Astrocyte (in vitro differentiated cells and primary cell): ENCODE results near the gene MASP1. TPM values are rescaled to one million over a fixed set of nuclear protein-coding genes. Genes with fewer than 3 reads are reported as not detected.

Experiments
- DNase-seq: peaks from one replicate; pipeline ENCODE4 v3.0.0-alpha.2; 2010; ENCODE audit warnings: low read depth
- FAIRE-seq: peaks from 2 replicates; lab custom pipeline; 2011; peaks lifted over from hg19 to GRCh38; lab: Jason Lieb, UNC
- H2AFZ ChIP-seq: 2 replicates; pipeline ENCODE4 v1.6.0; 2012; ENCODE audit warnings: low read depth, low read length, inconsistent platforms
- H3K27ac ChIP-seq: 2 replicates; pipeline ENCODE4 v1.5.1; 2011; ENCODE audit warnings: low read depth, low read length, inconsistent platforms
- H3K27me3 ChIP-seq: 2 replicates; pipeline ENCODE4 v1.6.0; 2011; ENCODE audit warnings: low read length, inconsistent platforms; ENCODE audit not compliant: insufficient read depth
- H3K36me3 ChIP-seq: 2 replicates; pipeline ENCODE4 v1.5.1; 2011; ENCODE audit warnings: low read length, inconsistent platforms; ENCODE audit not compliant: insufficient read depth
- H3K4me1 ChIP-seq: 2 replicates; pipeline ENCODE4 v1.5.1; 2011; ENCODE audit warnings: low read length, inconsistent platforms; ENCODE audit not compliant: insufficient read depth
- H3K4me2 ChIP-seq: 2 replicates; pipeline ENCODE4 v1.6.0; 2012; ENCODE audit warnings: low read length, inconsistent platforms
- H3K4me3 ChIP-seq: 2 replicates; pipeline ENCODE4 v1.5.1; 2011; ENCODE audit warnings: low read depth, mild to moderate bottlenecking, low read length, inconsistent platforms; ENCODE audit not compliant: insufficient read depth
- H3K79me2 ChIP-seq: 2 replicates; pipeline ENCODE4 v1.6.0; 2012; ENCODE audit warnings: mild to moderate bottlenecking, low read length, inconsistent platforms; ENCODE audit not compliant: insufficient read depth
- H3K9ac ChIP-seq: 2 replicates; pipeline ENCODE4 v1.6.0; 2012; ENCODE audit warnings: mild to moderate bottlenecking, low read length, inconsistent platforms
- H3K9me3 ChIP-seq: 2 replicates; pipeline ENCODE4 v1.5.1; 2012; ENCODE audit warnings: low read depth, mild to moderate bottlenecking, low read length, inconsistent platforms; ENCODE audit not compliant: insufficient read depth
- H4K20me1 ChIP-seq: 2 replicates; pipeline ENCODE4 v1.6.0; 2012; ENCODE audit warnings: low read length, inconsistent platforms; ENCODE audit not compliant: insufficient read depth
- H3K27ac Mint-ChIP-seq: one replicate; pipeline ENCODE4 v1.8.0; 2021; ENCODE audit warnings: mild to moderate bottlenecking, mixed read lengths; ENCODE audit not compliant: unreplicated experiment
- H3K27me3 Mint-ChIP-seq: one replicate; pipeline ENCODE4 v1.8.0; 2021; ENCODE audit warnings: low read depth, mixed read lengths; ENCODE audit not compliant: unreplicated experiment
- H3K36me3 Mint-ChIP-seq: one replicate; pipeline ENCODE4 v1.8.0; 2021; ENCODE audit warnings: low read depth, mixed read lengths; ENCODE audit not compliant: unreplicated experiment
- H3K4me1 Mint-ChIP-seq: one replicate; pipeline ENCODE4 v1.8.0; 2021; ENCODE audit warnings: low read depth, mixed read lengths; ENCODE audit not compliant: unreplicated experiment
- H3K4me3 Mint-ChIP-seq: one replicate; pipeline ENCODE4 v1.8.0; 2021; ENCODE audit warnings: mild to moderate bottlenecking, moderate library complexity, mixed read lengths; ENCODE audit not compliant: unreplicated experiment
- H3K9me3 Mint-ChIP-seq: one replicate; pipeline ENCODE4 v1.8.0; 2021; ENCODE audit warnings: mild to moderate bottlenecking, mixed read lengths; ENCODE audit not compliant: unreplicated experiment
- CTCF ChIP-seq: IDR thresholded peaks from 2 replicates; pipeline ENCODE4 v1.5.1; 2011; ENCODE audit warnings: low read depth, mild to moderate bottlenecking, inconsistent platforms, low read length, moderate library complexity; ENCODE audit not compliant: insufficient read depth
- EZH2 ChIP-seq: IDR thresholded peaks from 2 replicates; pipeline ENCODE4 v1.6.1; 2012; ENCODE audit warnings: mild to moderate bottlenecking, low read length, inconsistent platforms; ENCODE audit not compliant: insufficient read depth
- total RNA-seq: library from RNA; stranded (reverse); gene quantifications from 2 replicates; pipeline ENCODE4 v1.2.1, GENCODE V29; 2021

The MASP1 gene
- total RNA-seq, 1 donor from 2014 or later = 0.79 TPM

DNA sequence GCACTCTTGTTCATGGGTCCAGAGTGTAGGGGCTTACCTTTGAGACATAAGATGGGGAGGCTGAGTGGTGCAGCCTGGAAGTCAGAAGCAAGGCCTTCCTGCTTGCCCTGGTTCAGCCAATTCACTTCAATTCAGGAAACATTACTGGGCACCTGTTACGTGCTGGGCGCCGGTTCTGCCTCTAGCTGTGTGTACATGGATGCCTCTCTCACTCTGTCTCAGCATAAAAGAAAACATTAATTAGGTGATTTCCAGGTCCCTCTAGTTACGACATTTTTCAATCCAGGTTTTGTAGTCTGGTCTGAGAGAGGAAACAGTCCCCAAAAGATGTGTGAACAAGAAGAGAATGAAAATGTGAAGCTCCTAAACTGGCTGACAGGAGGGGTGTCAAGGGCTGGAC, 93.0 kb downstream of the MASP1 start:
- no peak overlapping the region for H2AFZ ChIP-seq
- no peaks in the 10 kb centered on the region for H3K36me3 ChIP-seq
- H4K20me1 ChIP-seq = no peaks in the 10 kb centered on the region
- H3K4me1 ChIP-seq = no peaks in the 10 kb centered on the region
- no peaks in the 10 kb centered on the region for H3K9me3 ChIP-seq
- H3K27me3 ChIP-seq = peaks cover 13% of the 10 kb centered on the region
- no peaks in the 10 kb centered on the region for H3K79me2 ChIP-seq
- H3K4me2 ChIP-seq = no peak overlapping the region
- Mint-ChIP-seq H3K36me3 (peaks cover 2% of the 10 kb centered on the region), H3K4me3 (no peak overlapping the region), H3K27me3 (peaks cover 23% of the 10 kb centered on the region), H3K4me1 (no peaks in the 10 kb centered on the region), H3K27ac (no peak overlapping the region), H3K9me3 (no peaks in the 10 kb centered on the region)
- TF ChIP-seq CTCF (no peak), EZH2 (no peak)
- no peak overlapping the region for H3K27ac ChIP-seq
- no peak for FAIRE-seq
- no peak overlapping the region for H3K9ac ChIP-seq
- DNase-seq = no peak
- no peak overlapping the region for H3K4me3 ChIP-seq

GRCh38 chr3:187197335-187197649, 94.2 kb downstream of the MASP1 start, which contains the start of gene RTP1:
Gene RTP1 (plus strand): TSS chr3:187197486. CDS start chr3:187197516, 30 bp downstream.
- no peak within 1 kb of the TSS for H3K9ac ChIP-seq
- Mint-ChIP-seq H3K4me1 (peaks cover 5% of the 10 kb centered on the region), H3K27ac (no peak within 1 kb of the TSS), H3K27me3 (peaks cover 15% of the 10 kb centered on the region), H3K9me3 (no peaks in the 10 kb centered on the region), H3K36me3 (peaks cover 2% of the 10 kb centered on the region), H3K4me3 (no peak within 1 kb of the TSS)
- TF ChIP-seq CTCF (no peak), EZH2 (no peak)
- peaks cover 8% of the 10 kb centered on the region for H3K27me3 ChIP-seq
- no peaks in the 10 kb centered on the region for H3K79me2 ChIP-seq
- H2AFZ ChIP-seq = no peak within 1 kb of the TSS
- no peaks in the 10 kb centered on the region for H4K20me1 ChIP-seq
- H3K4me2 ChIP-seq = no peak within 1 kb of the TSS
- H3K36me3 ChIP-seq = no peaks in the 10 kb centered on the region
- no peaks in the 10 kb centered on the region for H3K4me1 ChIP-seq
- DNase-seq = no peak
- H3K9me3 ChIP-seq = no peaks in the 10 kb centered on the region
- H3K27ac ChIP-seq = no peak within 1 kb of the TSS
- FAIRE-seq = no peak
- no peak within 1 kb of the TSS for H3K4me3 ChIP-seq

- peaks cover 2% of the 10 kb centered on the region for H3K36me3 Mint-ChIP-seq
- no peaks in the 10 kb centered on the region for H3K9me3 Mint-ChIP-seq
- no peaks in the 10 kb centered on the region for H3K79me2 ChIP-seq
- H3K9ac ChIP-seq = no peak overlapping the region
- no peak overlapping the region for H3K27ac ChIP-seq
- H2AFZ ChIP-seq = no peak overlapping the region
- H3K9me3 ChIP-seq = no peaks in the 10 kb centered on the region
- H3K27me3 ChIP-seq = peaks cover 8% of the 10 kb centered on the region
- no peak overlapping the region for H3K4me3 Mint-ChIP-seq
- H3K27ac Mint-ChIP-seq = no peak overlapping the region
- no peaks in the 10 kb centered on the region for H3K36me3 ChIP-seq
- H4K20me1 ChIP-seq = no peaks in the 10 kb centered on the region
- FAIRE-seq (no peak), DNase-seq (no peak)
- H3K4me2 ChIP-seq = no peak overlapping the region
- no peaks in the 10 kb centered on the region for H3K4me1 ChIP-seq
- peaks cover 10% of the 10 kb centered on the region for H3K27me3 Mint-ChIP-seq
- peaks cover 5% of the 10 kb centered on the region for H3K4me1 Mint-ChIP-seq
- TF ChIP-seq EZH2 (no peak), CTCF (no peak)
- no peak overlapping the region for H3K4me3 ChIP-seq
Observed at GRCh38 chr3:187196573-187197334, 94.8 kb downstream of the MASP1 start.
